Measurements from ENCODE around the gene TMEM255B.

GRCh38 chr13:113766035-113766800 lies 7.2 kb downstream of the TMEM255B start:
- no peak for TF ChIP-seq CTCF (optimal IDR thresholded peaks at IDR 0.05 in 1 of 3, IDR thresholded peaks at IDR 0.05 in 1 of 3, conservative IDR thresholded peaks at IDR 0.05 in 1 of 3; ENCODE audit: extremely low read depth in 1 of 3, insufficient read depth in 2 of 3, low read length in 3 of 3)
- TF ChIP-seq EZH2 (IDR thresholded peaks at IDR 0.05; ENCODE audit: low read length), result no peak
